ENCODE data around the gene METTL26.

METTL26 gene

DNA sequence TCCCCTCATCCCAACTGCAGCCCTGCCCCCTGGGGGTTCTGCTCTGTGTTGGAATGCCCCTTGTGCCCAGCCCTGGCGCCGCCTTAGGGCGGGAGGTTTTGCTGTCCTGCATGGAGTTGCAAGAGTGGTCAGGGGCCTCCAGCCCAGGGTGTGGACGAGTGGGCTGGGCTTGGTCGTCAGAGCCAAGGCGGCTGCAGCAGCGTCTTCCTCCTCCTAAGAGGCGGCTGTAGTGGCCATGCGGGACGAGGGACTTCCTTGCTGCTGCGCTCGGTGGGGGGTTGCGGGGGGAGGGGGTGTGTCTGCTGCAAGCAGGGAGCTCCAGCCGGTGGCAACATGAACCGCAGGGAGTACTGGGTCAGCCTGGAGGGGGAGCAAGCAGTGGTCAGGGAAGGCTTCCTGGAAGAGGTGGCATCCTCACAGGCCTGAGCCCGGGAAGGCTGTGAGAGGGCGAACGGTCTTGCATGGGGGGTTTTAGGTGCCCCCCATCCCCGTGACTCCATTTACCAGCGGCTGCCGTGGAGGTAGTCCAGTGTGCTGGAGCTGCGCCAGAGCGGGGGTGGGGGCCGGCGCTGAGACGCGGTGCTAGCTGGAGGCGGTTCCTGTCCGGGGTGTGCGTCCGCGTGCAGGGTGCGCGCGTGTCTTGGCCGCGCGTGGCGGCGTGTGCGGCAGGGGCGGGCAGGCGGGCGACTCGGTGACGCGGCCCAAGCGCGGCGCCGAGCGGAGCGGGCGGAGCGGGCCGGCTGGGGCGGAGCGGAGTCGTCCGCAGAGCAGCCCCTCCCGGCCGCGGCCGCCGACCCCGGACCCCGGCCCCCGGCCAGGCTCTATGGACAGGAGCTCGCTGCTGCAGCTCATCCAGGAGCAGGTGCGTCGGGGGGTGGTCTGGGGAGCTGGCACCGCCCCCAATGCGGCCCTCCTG is 39.1 kb upstream of the METTL26 start, which contains the start of gene RHBDL1:
Gene RHBDL1, plus strand, starts transcription at position 704 of the 916 bp plus-strand sequence. Its CDS starts 120 bp downstream, at position 824.
- no peak for DNase-seq (ENCODE audit: low read depth in 2 of 2)

DNA sequence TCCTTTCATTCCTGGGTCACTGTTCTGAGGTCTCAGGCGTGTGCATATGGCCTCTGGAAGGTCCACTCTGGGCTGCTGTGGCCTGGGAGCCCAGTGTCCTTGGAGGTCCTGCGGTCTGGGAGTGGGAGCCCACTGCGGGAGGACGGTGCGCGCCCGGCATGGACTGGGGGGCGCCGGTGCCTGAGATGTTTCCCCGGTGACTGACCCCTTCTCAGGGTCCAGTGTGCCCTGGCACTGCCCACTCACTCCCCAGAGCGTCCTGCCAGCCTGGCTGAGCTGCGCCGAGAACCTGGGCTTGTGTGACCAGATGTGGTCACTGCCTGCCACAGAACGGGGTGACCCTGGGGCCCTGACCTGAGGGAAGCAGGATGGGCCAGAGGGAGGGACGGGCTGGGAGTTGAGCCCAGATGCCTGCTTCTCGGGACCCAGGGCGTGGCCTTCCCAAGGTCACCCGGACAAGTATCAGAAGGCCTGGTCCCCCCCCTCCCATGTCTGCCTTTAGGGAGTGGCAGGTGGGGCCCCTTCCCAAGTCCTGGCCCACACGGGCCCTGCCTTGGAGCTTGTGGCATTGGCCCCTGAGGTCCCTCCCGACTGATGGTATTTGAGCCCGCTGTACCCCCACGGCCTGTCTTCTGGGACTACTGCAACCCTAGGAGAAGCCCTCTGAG is 38.2 kb upstream of the METTL26 start:
- DNase-seq (ENCODE audit: low read depth in 2 of 2): no peak

DNA sequence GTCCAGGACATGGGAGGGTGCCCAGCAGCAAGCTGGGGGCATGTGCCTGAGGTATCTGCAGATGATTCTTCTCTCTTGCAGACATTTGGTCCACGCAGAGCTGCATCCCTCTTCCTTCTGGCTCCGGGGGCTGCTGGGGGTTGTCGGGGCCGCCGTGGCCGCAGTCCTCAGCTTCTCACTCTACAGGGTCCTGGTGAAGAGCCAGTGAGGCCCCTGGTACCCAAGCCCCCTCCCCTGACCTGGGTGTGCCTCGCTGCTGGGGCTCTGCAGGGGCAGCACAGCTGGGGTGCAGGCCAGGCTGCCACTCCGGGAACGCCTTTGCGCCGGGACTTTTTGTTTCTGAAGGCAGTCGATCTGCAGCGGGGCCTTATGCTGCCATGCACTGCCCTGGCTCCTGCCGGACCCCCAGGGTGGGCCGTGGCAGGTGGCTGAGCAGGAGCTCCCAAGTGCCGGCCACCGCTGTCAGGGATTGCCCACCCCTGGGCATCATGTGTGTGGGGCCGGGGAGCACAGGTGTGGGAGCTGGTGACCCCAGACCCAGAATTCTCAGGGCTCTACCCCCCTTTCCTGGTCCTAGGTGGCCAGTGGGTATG is 37.4 kb upstream of the METTL26 start:
- DNase-seq (ENCODE audit: low read depth in 2 of 2): no peak

DNA sequence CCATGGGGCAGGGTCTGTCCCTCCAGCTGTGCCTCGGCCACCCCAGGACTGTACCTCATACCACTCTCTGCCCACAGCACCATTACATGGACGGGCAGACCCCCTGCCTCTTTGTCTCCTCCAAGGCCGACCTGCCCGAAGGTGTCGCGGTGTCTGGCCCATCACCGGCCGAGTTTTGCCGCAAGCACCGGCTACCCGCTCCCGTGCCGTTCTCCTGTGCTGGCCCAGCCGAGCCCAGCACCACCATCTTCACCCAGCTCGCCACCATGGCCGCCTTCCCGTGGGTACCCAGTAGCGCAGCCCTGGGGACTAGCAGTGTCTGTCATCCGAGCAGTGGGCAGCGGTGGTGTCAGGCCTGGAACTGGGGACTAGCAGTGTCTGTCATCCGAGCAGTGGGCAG is 36.7 kb upstream of the METTL26 start:
- DNase-seq (ENCODE audit: low read depth in 2 of 2): no peak

DNA sequence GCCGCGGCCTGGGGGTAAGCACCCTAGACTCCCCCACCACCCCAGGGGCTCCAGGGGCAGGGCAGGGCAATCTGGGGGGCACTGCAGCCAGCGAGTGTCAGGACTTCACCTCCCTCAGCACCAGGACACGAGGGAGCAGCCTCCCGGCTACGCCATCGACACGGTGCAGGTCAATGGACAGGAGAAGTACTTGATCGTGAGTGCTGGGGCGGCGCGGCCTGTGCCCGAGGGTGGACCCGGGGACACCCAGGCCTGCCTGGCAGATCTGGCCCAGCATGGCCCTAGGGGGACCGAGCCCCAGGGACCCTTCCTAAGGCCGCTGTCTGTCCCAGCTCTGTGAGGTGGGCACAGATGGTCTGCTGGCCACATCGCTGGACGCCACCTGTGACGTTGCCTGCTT is 36.3 kb upstream of the METTL26 start:
- no peak for DNase-seq (ENCODE audit: low read depth in 2 of 2)

DNA sequence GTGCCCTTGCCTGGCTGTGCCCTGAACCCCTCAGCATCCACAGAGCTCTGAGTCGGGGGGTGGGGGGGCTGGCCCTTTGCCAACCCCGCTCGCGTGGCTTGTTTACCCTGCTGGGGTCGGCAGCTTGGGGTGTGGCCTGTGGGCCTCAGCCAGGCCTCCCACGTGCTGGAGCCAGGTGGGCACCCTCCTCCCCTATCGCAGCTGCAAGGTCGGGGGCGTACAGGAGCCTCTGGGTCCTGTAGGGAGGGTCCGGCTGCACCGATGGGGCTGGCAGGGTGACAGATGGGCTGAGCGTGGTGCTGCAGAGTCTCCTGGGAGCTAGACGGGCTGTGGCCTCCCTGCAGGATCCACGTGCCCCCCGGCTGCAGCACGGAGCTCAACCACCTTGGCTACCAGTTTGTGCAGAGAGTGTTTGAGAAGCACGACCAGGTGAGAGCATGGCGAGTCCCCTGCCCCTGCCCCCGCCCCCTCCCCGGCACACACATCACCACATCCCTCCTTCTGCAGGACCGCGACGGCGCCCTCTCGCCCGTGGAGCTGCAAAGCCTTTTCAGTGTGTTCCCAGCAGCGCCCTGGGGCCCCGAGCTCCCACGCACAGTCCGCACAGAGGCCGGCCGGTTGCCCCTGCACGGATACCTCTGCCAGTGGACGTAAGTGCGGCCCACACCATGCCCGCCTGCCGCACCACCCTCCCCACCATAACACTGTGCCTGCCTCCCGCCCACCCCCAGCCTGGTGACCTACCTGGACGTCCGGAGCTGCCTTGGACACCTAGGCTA is 35.4 kb upstream of the METTL26 start:
- no peak for DNase-seq (ENCODE audit: low read depth in 2 of 2)

DNA sequence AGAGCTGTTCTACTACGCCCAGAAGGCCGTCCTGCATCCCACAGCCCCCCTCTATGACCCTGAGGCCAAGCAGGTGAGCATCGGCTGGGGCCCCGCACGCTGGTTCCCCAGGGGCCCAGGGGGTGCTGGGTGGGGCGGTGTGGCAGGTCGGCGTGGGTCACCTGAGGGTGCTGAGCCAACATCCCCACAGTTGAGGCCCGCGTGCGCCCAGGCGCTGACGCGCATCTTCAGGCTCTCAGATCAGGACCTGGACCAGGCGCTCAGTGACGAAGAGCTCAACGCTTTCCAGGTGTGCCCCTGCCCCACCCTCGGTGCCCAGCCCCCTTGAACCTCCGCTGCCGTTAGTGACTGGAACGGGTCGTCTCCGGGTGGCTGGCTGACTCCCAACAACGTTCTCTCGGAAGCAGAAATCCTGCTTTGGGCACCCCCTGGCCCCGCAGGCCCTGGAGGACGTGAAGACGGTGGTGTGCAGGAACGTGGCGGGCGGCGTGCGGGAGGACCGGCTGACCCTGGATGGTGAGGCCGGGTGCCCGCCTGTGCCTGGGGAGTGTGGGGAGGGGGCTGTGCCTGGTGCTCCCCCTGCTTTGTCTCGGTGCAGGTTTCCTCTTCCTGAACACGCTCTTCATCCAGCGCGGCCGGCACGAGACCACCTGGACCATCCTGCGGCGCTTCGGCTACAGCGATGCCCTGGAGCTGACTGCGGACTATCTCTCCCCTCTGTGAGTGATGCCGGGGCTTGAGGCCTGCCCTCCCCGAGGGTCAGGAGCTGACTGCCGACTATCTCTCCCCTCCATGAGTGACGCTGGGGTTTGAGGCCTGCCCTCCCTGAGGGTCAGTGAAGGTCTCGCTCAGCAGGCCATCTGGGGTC is 34.6 kb upstream of the METTL26 start:
- DNase-seq (ENCODE audit: low read depth in 2 of 2): no peak

DNA sequence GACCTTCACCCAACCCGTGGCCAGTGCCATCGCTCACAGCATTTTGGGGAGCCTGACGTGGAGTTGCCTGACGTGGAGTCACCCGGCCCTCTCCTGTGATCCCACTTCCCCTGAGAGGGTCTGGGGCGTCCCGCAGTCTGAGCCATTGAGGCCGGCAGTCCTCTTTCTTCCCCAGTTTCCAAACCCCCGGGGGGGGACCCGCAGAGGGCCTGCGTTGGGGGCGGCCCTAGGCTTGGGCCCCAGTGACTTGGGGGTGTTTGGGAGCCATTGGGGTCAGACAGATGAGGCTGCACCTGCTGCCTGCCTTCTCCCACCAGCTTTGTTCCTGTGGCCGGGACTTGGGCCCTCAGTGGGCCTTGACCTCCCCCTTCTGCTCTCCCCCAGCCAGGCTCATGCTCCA is 33.6 kb upstream of the METTL26 start:
- DNase-seq (ENCODE audit: low read depth in 2 of 2): no peak

DNA sequence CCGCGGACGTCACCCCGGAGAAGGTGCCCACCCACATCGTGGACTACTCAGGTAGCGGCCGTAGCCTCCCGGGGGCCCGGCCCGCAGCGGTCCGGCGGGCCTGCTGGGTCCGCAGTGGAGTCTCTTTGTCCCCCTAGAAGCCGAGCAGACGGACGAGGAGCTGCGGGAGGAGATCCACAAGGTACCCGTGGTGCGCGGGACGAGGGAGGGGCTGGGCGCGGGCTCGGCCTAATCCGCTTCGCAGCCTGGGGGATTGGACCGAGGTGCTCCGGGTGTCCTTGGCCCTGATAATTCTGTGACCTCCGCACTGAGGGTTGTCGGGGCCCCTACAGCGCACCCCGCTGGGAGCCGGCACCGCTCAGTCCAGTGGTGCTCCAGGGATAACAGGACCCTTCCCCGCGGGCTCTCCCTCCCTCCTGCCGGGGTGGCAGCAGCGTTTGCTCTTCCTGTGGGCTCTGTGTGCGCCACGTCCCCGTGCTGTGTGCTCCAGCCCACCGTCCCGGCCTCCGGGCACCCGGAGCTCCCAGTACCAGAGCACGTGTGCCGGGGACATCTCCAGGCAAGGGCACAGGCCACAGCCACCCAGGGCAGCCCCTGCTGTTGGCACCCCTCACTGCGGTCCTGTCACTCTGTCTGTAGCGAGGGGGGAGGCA is 32.5 kb upstream of the METTL26 start:
- DNase-seq (ENCODE audit: low read depth in 2 of 2): no peak

DNA sequence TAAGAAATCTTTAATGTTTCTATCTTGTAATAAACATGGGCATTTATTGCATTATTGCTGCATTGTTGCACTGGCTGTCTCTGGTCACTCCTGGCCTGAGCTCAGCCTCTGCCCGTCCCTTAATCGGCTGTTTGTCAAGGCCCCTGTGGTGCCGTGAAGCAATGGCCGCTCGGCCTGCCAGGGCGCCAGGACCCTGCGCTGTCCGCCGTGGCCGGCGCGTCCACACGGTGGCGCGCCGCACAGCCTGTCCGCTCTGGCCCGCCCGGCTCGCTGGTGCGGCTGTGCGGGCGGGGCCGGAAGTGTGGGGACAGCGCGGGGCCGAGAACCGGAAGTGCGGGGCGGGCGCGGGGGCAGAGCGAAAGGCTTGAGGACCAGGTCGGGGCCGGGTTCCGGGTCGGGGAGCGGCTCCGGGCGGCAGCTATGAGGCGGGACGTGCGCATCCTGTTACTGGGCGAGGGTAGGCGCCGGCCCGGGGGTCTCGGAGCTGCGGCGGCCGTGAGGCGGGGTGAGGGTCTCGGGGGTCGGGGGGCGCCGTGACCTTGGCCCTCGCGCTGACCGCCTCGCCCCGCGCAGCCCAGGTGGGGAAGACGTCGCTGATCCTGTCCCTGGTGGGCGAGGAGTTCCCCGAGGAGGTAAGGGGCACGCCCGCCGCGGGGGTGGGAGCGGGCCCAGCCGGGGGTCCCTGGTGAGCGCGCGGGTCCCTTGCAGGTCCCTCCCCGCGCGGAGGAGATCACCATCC is 31.8 kb upstream of the METTL26 start, which contains the start of gene RHOT2:
Gene RHOT2, plus strand, starts transcription at position 353 of the 739 bp plus-strand sequence. Its CDS starts 68 bp downstream, at position 421.
- peak; percentile 87 for DNase-seq (ENCODE audit: low read depth in 2 of 2)

DNA sequence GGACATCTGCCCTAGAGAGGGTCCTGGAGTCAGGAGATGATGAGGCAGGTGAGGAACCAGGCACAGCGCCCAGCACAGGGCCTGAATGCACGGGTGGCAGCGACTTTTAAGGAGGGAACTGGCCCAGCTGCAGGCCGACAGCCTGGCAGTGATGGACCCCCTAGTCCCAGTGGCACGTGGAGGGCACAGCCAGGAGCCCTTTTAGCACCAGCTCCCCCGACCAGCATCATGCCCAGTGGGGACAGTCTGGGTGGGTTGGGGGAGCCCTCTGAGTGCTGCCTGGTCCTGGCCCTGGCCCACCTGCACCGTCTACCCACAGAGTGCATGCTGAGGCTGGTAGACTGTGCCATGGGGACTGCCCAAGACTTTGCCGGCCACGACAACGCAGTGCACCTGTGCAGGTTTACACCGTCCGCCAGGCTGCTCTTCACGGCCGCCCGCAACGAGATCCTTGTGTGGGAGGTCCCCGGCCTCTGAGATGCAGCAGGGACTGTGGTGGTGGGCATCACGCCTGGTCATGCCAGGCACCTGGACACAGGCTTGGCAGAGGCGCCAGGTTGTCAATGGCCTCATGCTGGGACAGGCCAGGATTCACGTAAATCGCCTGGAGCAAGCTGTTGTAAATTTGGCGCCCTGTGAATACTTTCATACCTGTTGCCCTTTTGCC is 31.1 kb upstream of the METTL26 start:
- DNase-seq (ENCODE audit: low read depth in 2 of 2): no peak

DNA sequence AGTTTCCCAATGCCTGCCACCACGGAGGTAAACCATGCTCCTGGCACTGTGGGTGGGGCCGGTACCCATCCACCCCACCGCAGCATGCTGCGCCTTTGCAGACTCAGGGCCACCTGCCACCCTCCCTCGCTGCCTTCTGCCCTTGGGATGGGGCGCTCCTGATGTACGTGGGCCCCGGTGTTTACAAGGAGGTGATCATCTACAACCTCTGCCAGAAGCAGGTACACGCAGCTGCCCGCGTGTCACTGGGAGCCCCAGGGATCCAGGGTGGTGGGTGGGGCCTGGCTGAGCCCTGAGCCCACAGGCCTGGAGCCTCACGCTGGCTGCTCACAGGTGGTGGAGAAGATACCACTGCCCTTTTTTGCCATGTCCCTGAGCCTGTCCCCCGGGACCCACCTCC is 30.5 kb upstream of the METTL26 start:
- no peak for DNase-seq (ENCODE audit: low read depth in 2 of 2)

DNA sequence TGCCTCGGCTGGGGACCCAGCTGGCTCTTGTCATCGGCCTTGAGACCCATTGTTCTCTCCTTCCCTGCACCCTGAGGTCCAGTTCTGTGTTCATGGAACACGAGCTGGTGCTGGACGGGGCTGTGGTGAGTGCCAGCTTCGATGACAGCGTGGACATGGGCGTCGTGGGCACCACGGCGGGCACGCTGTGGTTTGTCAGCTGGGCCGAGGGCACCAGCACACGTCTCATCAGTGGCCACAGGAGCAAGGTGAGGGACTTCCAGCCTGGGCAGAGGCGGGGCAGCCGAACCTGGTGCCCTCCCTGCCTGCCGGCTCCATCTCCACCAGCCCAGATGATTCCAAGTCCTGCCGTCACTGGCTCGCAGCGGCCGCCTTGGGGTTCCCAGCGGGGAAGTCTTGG is 26.5 kb upstream of the METTL26 start:
- no peak for DNase-seq (ENCODE audit: low read depth in 2 of 2)

DNA sequence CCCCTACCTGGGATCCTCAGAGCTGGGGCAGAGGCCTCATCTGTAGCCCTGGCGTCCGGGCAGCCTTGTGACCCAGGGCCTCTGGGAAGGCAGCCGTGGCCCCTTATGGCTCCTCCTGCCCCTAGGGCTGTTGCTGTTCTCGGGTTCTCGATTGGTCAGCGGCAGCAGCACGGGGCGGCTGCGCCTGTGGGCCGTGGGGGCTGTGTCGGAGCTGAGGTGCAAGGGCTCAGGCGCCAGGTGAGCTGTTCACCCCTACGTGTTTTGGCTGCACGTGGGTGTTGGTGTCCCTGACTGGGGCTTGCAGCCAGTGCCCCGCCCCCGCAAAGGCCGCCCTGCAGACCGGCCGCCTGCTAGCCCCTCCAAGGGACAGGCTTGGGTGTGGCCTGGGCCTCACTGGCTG is 26.0 kb upstream of the METTL26 start:
- DNase-seq (ENCODE audit: low read depth in 2 of 2): no peak

DNA sequence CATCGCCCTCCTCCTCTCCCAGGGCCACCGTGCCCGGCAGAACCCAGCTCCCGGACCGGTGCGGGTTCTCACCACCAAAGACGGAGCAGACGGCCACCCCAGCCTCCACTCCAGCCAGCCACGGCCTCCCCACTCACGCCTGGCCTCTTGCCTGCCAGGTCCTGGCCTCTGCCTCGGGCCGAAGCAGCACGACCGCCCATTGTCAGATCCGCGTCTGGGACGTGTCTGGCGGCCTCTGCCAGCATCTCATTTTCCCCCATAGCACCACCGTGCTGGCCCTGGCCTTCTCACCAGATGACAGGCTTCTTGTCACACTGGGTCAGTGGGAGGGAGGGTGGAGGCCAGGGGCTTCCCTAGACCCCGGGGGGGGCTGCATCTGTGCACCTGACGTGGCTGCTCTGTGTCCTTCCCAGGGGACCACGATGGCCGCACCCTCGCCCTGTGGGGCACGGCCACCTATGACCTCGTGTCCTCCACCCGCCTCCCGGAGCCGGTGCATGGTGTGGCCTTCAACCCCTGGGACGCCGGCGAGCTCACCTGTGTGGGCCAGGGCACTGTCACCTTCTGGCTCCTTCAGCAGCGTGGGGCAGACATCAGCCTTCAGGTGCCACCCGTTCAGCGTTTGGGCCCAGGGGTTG is 25.2 kb upstream of the METTL26 start:
- no peak for DNase-seq (ENCODE audit: low read depth in 2 of 2)

DNA sequence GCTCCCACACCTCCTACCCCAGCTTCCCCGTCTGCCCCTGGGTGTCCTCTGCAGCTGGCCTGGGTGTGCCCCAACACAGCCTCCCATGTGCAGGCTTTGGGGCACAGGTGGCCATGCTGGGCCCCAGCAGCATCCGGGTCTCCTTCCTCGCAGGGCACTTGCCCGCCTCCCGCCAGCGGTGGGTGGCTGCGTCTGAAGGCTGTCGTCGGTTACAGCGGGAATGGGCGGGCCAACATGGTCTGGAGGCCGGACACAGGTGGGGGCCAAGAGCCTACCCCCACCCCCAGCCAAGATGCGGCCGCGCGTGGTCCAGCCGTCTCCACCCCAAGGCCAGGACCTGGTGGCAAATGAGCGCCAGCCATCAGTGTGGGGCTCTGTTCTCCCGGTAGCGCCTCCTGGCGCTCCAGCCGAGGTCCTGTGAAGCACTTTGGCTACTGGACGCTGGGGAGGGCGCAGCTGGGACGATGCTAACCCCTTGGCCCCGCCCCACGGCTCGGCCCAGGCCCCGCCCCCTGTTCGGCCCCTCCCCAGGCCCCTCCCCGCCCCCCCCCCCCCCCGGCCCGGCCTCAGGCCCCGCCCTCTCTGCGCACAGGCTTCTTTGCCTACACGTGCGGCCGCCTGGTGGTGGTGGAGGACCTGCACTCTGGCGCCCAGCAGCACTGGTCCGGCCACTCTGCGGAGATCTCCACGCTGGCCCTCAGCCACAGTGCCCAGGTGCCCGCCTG is 24.5 kb upstream of the METTL26 start:
- DNase-seq (ENCODE audit: low read depth in 2 of 2): peak in 1 of 2 donors; percentile 45

DNA sequence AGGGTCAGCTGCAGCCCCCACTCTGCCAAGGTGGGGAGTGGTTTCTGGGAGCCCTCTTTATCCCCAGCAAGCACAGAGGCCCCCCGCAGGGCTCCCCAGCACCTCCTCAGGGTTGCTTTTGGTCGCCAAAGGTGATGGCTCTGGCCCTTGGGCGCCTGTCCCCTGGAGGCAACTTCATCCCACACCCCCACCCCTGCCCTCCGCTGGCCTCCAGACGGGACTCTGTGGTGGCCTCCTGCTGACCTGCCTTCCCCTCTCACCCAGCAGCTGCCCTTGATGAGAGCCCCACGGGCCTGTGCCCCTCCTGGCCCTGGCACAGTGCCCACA is 24.0 kb upstream of the METTL26 start:
- DNase-seq (ENCODE audit: low read depth in 2 of 2): no peak

DNA sequence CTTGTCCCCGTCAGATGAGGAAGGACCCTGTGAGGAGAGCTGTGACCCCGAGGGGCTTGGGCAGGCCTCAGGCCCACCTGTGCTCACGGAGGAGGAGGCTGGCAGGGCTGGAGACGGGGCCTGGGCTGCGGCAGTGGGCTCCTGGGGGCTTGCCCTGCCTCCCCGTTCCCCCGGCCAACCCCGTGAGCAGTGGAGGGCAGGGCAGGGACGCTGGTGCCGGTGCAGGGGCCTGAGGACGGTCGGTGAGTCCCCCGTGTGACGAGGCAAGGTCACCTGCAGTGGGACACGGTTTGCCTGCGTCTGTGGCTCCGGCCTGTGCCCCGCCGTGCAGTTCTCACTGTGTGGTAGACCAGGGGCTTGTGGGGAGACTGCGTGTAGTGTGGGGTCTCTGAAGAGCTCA is 23.5 kb upstream of the METTL26 start:
- DNase-seq (ENCODE audit: low read depth in 2 of 2): no peak
